CD4-positive, alpha-beta T cell treated with Interleukin-2 at 100 ng/mL for 4 hours (primary cell): ENCODE data around the gene MARS2.
"Not testable (repeated sequence)": the region's sequence is repeated elsewhere in the genome, so short reads cannot be mapped to it uniquely, and the experiment has no call there.

Experiments
- DNase-seq: peaks from one replicate; pipeline ENCODE4 v3.0.0-alpha.2; 2020; ENCODE audit warnings: low spot score

The MARS2 gene

DNA sequence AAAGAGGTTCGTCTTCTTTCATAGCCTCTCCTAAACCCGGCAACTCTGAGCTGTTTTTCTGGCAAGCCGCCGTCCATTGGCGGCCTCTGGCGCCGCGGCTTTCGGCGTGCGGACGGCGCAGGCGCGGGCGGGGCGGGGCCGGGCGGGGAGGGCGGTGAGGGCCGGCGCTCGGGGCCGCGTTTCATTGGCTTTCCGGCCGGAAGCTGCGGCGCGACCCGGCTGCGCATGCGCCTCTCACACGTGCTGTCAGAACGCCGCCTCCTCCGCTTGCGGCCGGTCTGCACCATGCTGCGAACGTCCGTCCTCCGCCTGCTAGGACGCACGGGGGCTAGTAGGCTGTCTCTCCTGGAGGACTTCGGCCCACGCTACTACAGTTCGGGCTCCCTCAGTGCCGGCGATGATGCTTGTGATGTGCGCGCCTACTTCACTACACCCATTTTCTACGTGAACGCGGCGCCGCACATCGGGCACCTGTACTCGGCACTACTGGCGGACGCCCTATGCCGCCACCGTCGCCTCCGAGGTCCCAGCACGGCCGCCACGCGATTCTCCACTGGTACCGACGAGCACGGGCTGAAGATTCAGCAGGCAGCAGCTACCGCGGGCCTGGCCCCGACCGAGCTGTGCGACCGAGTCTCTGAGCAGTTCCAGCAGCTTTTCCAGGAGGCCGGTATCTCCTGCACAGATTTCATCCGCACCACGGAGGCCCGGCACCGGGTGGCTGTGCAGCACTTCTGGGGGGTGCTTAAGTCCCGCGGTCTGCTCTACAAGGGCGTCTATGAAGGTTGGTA is at the start of gene MARS2:
MARS2 (plus strand) TSS at position 249 of the 791 bp plus-strand sequence; CDS start at position 286, 37 bp downstream.
- DNase-seq, result peak; percentile 93

DNA sequence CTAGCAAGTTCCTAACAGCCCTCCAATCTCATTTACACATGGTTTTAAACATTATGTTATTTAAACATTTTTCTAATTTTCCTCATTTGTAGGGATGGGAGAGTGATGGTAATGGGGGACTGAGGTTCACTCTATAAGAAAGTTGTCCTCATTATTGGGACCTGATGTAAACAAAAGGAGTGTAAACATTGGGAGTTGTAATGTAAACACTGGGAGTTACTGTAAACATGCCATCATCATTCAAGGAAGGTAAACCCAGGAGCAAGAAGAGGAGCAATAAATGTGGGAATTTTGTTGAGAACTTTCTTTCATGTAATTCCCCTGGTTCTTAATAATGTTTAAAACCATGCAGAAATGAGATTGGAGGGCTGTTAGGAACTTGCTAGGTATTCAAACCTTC is 47.6 kb upstream of the MARS2 start:
- no peak for DNase-seq

DNA sequence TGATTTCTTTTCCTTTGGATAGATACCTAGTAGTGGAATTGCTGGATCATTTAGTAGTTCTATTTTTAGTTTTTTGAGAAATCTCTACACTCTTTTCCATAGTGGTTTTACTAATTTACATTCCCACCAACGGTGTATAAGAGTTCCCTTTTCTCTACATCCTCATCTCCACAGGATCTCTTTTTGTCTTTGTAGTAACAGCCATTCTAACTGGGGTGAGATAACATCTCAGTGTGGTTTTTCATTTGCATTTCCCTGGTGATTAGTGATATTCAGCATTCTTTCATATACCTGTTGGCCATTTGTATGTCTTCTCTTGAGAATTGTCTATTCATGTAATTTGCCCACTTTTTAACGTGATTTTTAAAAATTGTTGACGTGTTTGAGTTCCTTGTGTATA is 43.5 kb upstream of the MARS2 start:
- no peak for DNase-seq

DNA sequence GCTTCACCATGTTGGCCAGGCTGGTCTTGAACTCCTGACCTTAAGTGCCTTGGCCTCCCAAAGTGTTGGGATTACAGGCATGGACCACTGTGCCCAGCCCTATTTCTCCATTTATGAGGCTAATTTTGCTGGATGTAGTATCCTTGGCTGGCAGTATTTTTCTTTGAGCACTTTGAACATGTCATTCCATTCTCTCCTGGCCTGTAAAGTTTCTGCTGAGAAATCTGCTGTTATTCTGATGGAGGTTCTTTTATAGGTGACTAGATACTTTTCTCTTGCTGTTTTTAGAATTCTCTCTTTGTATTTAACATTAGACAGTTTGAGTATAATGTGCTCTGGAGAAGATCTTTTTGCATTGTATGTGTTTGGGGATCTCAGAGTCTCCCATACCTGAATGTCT is 38.9 kb upstream of the MARS2 start:
- DNase-seq, result no peak

DNA sequence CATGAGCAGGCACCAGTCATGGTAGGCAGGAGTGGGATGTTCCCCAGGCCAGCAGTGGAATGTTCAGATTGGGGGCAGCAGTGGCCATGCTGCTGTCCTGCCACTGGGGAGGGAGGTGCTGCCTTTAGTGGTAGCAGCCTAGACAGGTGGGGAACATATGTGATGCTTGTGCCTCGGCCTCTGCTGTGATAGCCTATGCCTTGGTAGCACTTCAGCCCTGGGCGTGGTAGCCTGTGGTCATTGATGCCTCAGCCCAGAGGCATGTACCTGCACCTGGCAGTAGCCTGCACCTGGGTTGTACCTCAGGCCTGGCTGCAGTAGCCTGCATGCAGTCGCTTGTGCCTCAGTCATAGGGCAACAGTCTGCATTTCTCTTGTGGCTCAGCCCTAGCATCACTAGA is 36.9 kb upstream of the MARS2 start:
- no peak for DNase-seq

DNA sequence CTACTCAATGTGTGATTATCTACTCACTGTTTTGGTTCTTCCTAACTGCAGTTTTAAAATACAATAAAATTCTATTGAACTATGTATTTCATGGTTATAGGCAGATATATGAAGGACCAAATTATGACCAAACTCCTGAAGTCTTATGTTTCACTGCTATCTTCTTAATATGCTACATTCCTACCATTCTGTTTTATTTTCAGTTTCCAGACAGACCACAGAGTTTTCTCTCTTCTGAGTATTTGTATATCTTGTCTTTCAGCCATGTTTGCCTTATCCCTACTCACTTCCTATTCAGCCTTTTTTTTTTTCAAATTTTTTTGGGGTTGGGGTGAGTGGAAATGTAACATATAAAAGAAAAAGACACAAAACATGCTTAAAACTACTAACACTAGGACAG is 36.1 kb upstream of the MARS2 start:
- no peak for DNase-seq

DNA sequence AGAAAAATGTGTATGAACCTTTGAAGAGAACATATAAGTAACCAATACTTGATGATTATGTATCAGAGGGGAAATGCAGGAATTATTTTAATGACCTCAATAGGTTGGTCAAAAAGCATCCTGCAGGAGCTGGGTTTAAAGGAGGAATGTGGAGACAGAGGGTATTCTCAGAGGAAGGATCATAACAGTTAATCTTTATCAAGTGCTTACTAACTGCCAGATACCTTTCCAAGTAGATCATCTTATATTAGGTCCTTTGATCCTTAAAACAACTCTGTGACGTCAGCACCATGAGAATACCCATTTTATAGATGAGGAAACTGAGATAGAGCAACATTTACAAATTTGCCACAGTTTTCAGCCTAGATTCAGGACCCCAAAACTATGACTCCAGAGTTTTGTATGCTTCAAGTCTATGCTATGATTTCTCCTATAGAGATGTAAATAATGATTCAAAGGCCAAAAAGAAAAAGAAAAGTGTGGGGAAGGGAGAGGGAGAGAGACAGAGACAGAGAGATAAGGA is 32.7 kb upstream of the MARS2 start:
- DNase-seq, result no peak

DNA sequence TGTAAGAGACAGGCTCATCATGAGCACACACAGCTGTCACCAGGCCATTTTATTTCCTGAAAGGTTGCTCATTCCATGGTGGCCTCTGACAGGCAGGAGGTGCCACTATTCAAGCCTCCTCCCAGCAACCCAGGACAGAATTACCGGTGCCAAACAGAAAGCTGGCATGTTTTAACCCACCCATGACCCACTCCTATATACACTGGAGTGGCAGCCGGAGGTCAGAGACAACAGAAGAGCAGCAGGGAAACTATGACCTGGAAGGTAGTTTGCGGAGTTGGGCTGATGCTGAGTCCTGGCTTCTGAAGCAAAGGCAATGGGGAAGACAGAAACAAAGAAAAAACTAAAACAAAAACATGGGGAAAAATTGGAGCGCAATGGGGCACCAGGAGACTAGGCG is 32.1 kb upstream of the MARS2 start:
- no peak for DNase-seq

DNA sequence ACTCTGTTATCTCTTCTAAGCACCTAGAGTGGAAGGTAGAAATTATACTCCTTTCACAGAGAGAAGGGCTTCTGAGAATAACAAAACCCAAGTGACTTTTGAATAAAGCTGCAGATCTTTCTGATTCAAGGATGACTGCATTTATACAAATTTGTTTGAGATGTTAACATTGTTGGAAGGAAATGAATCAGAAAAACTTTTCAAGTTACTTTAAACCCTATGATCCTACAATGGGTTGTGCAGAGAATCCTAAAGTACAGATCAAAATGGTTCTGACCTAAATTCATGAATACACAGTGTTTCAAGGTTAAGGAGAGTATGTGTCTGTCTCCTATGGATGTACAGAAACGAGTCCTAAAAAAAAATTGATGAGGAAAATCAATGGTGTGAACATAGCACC is 31.6 kb upstream of the MARS2 start:
- no peak for DNase-seq

DNA sequence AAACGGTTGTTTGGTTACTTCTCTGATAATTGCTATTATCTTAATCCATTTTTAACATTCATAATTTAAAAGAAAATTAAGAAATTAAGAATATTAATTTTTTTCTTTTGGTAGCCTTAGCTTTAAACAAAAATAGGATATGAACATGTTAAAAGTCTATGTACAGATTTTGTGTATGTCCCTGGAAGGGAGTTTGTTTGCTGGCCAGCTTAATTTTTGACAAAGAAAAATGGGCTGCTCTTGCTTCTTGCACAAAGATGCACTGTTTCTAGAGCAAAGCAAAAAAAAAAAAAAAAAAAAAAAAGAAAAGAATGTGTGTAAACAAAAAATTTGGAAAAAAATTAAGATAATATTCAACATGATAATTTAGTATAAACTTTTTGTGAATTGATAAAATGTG is 31.1 kb upstream of the MARS2 start:
- no peak for DNase-seq

DNA sequence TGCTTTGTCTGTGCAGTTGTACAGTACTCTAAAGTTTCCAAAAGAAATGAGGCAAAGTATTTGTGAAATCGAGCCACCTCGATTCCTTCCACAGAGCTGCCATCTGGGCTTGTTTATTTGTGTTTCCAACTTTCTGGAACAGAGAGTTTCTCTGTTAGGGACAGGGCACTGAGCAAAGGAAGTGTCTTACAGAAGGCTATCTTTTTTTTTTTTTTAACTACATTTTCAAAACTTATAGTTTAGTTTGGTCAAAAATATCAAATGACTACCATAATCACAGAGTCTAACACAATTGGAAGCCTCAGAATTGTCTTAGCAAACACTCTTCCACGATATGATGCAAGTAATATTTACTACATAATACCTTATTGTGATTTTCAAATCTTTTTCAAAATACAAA is 30.6 kb upstream of the MARS2 start:
- DNase-seq, result no peak

DNA sequence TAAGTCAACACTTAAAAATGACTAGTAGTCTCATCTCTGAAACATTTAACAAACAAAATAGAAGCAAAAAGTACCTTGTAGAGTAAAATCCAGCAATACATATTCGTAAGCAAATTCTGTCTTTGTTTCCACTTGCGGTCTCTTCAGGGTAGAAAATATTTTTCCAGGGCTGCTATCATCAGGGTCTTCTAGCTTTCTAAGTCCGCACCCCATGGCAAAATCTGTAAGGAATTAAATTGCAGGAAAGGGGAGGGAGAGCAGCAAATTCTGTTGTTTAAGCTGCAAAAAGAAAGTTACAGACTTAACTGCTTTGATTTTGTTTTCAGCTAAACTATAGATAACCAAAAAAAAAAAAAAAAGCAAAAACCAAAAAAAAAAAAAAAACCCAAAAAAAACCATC is 29.9 kb upstream of the MARS2 start, which contains the start of gene RFTN2:
RFTN2 (minus strand) TSS at position 342 of the 400 bp plus-strand sequence; CDS start at position 213, 129 bp downstream.
- no peak for DNase-seq

DNA sequence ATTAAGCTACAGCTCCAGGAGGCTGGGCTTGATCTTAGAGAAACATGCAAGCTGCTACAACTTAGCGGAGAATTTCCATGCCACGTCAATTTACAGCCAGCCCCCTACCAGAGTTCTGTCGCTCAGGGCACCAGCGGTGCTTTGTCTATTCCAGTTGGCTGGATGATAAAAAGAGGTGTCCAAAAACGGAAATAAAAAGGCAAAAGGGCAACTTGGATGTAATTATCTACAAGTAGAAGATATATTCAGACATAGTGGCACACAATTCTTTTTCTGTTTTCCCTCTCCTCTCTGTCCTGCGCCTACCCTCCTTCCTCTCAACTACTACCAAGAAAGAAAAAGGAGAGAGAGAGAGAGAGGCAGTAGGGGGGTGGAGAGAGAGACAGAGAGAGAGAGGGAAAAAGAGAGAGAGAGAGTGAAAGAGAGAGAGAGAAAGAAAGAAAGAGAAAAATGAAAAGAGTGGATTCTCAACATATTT is 29.4 kb upstream of the MARS2 start:
- DNase-seq, result no peak

DNA sequence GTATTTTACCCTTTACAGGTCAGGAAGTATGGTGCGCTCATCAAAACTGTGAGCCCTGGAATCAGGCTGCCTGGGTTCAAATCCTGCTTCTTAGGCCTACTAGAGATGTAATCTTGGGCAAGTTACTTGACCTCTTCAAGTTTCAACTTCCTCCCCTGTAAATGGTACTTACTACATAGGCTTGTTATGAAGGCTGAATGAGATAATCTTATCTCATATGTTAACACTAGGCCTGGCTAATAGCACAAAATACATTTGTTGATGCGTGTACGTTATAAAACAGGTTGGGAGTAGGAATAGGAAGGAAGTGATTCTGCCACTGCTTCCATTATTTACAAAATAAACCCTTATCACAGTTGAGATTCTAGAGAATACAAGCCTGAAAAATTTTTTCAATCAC is 28.1 kb upstream of the MARS2 start:
- no peak for DNase-seq

DNA sequence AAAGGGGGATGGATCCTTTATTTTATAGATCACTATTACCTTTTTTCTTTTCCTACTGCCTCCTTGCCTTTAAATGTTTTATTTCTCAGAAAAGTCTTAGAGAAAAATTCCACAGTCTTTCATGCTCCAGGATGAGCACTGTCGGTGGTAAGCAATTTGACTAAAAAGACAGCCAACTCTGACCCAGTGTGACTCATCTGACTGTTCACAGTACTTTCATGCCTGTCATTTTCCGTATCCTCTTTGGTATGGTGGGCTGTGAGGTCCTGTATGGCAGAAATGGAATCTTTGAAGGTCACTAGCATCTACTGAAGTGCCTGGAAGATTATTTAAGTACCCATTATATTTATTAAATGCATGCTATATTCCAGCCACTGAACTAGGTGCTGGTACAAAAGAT is 27.7 kb upstream of the MARS2 start:
- no peak for DNase-seq

DNA sequence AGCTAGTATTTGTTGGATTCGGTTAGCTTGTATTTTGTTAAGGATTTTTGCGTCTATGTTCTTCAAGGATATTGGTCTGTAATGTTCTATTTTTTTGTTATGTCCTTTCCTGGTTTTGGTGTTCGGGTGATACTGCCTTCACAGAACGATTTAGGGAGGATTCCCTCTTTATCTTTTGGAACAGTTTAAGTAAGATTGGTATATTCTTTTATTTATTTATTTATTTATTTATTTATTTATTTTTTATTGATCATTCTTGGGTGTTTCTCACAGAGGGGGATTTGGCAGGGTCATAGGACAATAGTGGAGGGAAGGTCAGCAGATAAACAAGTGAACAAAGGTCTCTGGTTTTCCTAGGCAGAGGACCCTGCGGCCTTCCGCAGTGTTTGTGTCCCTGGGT is 10.0 kb upstream of the MARS2 start:
- not testable (repeated sequence) for DNase-seq

DNA sequence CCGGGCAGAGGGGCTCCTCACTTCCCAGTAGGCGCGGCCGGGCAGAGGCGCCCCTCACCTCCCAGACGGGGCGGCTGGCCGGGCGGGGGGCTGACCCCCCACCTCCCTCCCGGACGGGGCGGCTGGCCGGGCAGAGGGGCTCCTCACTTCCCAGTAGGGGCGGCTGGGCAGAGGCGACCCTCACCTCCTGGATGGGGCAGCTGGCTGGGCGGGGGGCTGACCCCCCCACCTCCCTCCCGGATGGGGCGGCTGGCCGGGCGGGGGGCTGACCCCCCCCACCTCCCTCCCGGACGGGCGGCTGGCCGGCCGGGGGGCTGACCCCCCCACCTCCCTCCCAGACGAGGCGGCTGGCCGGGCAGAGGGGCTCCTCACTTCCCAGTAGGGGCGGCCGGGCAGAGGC is 9.2 kb upstream of the MARS2 start:
- not testable (repeated sequence) for DNase-seq

DNA sequence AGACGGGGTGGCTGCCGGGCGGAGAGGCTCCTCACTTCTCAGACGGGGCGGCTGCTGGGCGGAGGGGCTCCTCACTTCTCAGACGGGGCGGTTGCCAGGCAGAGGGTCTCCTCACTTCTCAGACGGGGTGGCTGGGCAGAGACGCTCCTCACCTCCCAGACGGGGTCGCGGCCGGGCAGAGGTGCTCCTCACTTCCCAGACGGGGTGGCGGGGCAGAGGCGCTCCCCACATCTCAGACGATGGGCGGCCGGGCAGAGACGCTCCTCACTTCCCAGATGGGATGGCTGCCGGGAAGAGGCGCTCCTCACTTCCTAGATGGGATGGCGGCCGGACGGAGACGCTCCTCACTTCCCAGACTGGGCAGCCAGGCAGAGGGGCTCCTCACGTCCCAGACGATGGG is 8.6 kb upstream of the MARS2 start:
- not testable (repeated sequence) for DNase-seq

DNA sequence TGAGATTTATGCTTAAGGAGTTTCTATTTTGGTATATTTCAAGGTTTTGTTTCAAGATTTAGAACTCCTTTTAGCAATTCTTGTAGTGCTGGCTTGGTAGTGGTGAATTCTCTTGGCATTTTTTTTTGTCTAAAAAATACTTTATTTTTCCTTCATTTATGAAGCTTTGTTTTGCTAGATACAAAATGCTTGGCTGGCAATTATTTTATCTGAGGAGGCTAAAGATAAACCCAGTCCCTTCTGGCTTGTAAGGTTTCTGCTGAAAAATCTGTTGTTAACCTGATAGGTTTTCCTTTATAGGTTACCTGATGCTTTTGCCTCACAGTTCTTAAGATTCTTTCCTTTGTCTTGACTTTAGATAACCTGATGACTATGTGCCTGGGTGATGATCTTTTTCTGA is 5.4 kb upstream of the MARS2 start:
- DNase-seq, result not testable (repeated sequence)

DNA sequence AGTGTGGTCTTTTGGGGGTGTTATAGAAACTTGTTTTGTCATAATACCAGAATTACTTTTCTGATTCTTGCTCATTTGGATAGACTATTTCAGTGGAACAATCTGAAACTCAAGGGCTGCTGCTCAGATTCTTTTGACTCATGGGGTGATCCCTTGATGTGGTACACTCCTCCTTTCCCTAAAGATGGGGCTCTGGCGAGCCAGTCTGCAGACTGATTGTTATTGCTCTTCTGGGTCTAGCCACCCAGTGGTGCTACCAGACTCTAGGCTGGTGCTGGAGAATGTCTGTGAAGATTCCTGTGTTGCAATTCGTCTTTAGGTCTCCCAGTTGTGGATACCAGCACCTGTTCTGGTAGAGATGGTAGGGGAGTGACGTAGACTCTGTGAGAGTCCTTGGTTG is 4.2 kb upstream of the MARS2 start:
- no peak for DNase-seq

DNA sequence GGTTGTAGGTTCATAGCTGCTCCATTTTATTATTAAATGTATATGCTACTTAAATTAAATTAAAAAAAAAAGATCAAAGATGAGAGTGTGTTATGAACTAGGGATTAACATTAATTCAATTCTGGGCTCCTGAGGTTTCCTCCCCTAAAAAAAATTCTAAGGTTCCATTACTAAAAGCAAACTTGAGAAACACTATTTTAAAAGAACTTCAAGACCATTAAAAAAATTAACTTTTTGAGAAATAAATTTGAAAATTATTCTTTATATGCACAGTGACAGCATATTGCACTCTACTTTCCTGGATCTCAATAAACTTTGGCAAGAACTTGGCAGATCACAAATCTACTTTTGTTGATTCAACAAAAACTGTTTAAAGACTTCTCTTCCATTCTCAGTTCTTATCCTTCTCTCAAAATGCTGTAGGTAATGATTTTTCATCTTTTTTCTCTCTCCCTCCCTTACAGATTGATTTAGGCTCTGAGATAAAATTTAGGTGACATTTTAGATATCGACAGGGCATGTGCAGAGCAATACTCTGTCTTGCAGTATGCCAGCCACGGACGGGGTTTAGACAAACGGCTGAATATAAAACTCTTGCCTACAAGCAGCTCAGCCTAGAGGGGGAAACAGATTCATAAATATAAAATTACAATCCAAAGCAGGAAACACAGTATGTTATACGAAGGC is 592 bp upstream of the MARS2 start:
- no peak for DNase-seq

DNA sequence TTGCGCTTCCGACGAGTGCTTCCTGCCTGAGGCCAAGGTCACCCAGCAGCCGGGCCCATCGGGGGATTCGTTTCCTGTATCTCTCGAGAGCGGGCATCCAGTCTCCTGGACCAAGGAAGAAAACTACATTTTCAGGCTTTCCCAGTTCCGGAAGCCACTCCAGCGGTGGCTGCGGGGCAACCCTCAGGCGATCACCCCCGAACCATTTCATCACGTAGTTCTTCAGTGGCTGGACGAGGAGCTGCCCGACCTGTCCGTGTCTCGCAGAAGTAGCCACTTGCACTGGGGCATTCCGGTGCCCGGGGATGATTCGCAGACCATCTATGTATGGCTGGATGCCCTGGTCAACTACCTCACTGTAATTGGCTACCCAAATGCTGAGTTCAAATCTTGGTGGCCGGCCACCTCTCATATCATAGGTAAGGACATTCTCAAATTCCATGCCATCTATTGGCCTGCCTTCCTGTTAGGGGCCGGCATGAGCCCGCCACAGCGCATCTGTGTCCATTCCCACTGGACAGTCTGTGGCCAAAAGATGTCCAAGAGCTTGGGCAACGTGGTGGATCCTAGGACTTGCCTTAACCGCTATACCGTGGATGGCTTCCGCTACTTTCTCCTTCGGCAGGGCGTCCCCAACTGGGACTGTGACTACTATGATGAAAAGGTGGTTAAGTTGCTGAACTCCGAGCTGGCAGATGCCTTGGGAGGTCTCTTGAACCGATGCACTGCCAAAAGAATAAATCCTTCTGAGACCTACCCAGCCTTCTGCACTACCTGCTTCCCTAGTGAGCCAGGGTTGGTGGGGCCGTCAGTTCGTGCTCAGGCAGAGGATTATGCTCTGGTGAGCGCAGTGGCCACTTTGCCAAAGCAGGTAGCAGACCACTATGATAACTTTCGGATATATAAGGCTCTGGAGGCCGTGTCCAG is 1.0 kb downstream of the MARS2 start:
- no peak for DNase-seq
